Activated naive CD4-positive, alpha-beta T cell treated with Interleukin-2 at 50 U/mL for 16 hours (primary cell): Measurements from ENCODE around the gene PALMD.

Source experiments
- DNase-seq: peaks from one replicate; pipeline ENCODE4 v3.0.0-alpha.2; 2020

The PALMD gene

GRCh38 chr1:99635664-99636063 lies 10.2 kb upstream of the PALMD start:
- no peak for DNase-seq

GRCh38 chr1:99636647-99637175 lies 9.2 kb upstream of the PALMD start:
- no peak for DNase-seq

GRCh38 chr1:99638853-99639252 lies 7.1 kb upstream of the PALMD start:
- DNase-seq = no peak

- no peak for DNase-seq
Observed at GRCh38 chr1:99639408-99639807, 6.5 kb upstream of the PALMD start.

DNA sequence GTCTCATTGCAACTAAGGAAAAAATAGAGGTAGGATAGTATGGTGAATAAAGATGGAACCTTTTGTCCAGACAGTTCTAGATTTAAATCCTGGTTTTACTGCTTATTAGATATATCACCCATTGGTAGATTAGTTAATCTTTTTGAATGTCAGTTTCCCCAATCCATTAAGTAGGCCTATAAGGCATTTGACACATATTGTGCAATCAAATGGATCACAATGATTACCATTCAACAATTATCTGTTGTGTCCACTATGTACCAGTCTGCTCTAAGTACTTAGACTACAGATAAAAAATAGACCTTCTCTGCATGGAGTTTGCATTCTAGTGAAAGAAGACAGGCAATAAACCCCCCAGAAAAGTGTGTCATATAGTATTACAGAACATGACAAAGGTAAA lies 6.0 kb upstream of the PALMD start:
- no peak for DNase-seq

GRCh38 chr1:99640672-99641071 lies 5.2 kb upstream of the PALMD start:
- no peak for DNase-seq

DNA sequence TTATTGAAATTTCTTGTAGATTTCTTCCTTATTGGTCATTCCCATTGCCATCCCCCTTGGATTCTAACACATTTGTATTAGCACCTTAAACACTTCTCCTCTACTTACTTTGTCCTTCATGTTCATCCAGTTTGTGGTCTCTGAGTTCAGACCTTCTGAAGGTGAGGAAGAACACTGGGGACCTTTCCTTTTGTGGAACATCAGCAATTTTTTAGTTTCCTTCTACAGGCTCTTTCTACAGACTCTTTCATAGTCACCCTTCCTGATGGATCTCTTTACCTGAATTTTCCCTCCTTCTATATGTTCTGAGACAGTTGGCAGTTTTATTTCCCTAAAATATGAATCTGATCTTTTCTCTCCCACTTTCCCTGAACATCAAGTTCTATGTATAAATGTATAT lies 4.4 kb upstream of the PALMD start:
- DNase-seq = no peak

DNA sequence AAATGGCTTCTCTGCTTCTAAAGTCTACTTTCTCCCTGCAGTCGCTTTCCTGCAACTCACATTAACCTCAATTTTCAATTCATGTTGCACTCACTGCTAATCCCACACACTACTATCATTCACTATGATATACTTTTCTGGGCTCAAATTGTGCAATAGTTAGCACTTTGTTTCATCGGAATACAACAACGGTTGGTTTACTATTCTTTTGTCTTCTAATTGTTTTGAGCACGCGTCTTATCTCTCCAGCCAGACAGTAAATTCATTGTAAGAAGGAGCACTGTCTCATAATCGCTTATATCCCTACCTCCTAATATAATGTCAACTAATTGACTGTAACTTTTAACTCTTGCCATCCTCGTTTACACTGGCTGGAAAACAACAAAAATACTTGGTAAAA lies 3.9 kb upstream of the PALMD start:
- no peak for DNase-seq

DNA sequence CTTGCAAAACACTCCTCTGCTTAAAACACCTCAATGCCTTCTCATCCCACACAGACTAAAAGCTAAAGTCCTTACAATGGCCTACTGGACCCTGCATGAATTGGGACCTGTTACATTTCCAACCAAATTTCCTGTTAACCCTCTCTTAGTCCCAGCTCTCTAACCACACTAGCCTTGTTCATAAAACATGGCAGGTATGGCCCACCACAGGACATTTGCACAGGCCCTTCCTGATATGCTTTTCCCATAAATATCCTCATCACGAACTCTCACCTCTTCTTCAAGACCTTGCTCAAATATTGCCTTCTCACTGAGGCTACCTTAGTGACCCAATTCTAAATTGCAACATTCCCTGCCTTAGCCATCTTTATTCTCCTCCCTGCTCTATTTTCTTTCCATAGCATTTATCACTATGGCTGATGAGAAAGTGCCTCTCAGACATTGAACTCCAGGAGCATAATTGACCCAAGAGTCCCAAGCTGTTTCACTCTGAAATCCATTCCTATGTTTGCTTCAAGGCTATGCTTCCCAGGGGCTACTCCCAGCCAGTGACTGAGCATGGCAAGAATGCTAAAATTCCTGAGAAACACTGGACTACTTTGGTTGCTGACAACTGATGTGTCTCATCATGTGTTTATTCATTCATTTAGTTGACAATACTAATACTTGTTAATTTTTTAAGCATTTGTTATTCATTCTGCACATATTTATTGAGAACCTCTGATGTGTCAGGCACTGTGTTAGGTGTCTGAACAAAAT lies 2.7 kb upstream of the PALMD start:
- no peak for DNase-seq

- DNase-seq = no peak
Observed at GRCh38 chr1:99644279-99645004, 1.5 kb upstream of the PALMD start.

GRCh38 chr1:99645203-99645602 lies 710 bp upstream of the PALMD start:
- no peak for DNase-seq

- no peak for DNase-seq
Observed at GRCh38 chr1:99646868-99647267, 955 bp downstream of the PALMD start.

DNA sequence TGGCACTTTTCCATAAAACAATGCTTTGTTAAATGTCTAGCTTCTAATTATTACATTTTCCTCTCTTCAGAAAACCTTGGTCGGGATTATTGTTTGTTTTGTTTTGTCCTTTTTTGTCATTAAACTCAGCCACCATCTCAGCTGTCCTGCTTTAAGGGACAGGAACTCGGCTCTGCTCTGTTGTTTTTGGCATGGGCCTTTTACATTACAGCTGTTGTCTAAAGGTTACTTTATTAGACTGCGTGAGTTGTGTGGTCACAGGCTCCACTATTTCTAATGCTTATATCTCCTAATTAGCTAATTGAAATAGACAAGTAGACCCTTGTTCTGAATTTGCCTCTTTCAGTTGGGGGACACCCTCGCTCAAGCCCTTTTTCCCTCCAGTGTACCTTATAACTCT lies 1.6 kb downstream of the PALMD start:
- DNase-seq = no peak

DNA sequence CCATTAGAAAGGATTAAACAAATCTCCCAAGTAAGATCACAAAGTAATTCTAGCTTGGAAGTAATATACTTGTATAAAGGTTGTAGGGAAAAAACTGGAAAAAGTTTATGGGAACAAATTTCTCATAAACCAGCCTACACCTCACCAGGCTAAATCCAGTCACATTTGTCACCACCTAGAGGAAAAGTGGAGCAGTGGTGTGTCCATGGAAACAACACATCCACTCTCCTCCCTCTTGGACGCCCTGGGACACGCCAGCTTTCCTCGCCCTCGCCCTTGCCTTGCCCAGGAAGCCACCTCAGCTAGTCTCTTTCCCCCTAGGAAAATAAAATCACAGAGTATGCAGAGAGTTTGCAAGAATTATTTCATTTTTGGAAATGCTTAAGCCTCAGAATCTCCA lies 2.2 kb downstream of the PALMD start:
- DNase-seq = no peak

GRCh38 chr1:99650030-99650429 lies 4.1 kb downstream of the PALMD start:
- no peak for DNase-seq

DNA sequence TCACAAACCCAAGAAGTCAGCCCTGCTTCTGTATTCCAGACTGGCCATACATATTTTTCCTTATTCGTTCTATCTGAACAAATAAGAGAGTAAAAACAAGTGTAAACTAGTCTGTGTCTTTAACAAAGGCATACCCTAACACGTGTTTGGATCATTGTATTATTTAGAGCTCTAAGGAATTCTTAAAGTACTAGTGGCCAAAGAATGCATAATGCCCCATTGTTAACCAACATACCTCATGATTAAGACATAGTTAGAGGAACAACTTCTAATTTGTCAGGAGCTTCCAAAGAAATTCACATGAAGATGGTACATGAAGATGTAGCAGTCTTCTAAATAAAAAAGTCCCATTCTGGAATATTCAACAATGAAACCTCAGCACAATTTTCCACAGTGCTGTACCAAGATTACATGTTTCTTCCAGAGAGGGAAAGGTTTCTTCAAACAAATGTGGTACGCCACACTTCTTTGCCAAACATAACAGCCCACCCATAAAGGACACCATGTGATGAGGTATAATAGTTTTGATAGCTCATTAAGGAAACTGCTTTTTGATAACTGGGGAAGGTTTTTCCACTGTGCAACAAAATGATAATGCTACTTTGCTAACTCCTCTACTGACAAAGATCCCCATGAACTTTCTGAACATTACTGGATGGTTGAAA lies 5.0 kb downstream of the PALMD start:
- DNase-seq = no peak

DNA sequence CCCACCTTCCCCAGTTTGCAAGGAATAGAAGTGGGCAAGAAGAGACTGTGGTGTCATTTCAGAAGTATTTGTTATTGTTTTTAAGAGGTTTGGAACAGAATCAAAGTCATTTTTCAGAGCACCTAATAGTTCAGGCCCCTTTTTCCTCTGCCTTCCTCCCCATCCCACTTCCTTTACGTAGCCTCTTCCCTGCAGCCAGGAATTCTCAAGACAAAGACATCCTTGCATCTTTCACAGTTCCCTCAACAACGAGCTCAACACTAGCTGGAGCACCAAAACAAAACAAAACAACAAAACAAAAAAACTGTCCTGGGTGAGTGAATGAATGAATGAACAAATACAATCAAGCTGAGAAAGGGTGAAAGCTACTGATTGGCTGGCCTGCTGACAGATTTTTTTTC lies 7.0 kb downstream of the PALMD start:
- DNase-seq = no peak

DNA sequence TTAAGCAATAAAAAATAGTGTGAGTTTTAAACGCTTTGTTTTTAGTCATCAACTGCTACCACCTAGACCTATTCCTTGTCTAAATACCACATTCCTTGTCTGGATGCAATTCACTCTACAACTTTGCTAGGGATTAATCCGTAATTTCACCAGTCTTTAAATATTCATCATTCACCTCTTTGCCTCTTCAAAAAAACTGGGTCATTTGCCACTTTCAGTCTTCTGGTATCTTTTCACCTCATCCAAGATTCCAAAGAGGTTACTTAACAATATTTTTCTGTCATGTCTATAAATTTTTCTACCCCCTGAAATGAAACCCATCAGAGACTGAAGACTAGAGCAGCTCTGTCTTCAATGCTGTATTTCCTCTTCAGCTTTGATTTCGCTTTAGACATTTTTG lies 9.5 kb downstream of the PALMD start:
- DNase-seq = no peak

GRCh38 chr1:99656701-99657100 lies 10.8 kb downstream of the PALMD start:
- DNase-seq = no peak

DNA sequence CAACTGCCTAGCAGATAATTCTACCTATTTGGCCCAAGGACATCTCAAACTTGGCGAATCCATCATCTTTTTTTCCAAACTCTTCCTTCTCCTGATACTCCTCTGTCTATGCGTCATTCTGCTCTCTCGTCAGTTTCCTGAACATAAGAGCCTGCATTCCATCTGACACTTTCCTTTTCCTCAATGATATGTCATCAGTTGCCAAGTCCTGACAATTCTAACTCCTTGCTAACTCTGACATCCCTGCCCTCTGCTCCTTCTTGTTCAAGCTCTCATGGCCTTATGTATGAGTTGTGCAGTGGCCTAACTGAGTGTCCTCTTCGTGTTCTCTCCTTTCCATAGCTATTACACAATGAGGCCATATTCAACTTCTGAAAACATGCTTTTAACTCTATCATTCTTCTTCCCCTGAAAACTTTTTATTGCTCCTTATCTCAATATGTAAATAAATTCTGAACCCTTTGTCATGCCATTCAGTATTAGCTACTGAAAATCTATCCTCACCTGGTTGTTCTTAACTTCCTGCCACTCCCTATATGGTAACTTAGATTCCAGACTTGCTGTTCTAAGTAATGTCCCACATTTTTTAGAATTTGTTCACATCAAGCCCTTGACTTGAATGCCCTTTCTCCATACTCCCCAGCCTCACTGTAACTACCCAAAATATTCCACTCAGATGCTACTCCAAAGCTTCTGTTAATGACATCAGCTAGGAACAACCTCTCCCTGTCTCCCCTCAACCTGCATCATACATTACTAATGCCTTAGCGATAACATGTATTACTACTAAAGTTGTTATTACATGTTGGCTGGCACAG lies 11.5 kb downstream of the PALMD start:
- DNase-seq = no peak

DNA sequence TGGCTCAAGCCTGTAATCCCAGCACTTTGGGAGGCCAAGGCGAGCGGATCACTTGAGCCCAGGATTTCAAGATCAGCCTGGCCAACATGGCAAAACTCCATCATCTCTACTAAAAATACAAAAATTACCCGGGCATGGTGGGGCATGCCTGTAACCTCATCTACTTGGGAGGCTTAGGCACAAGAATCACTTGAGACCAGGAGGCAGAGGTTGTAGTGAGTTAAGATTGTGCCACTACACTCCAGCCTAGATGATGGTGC lies 12.0 kb downstream of the PALMD start:
- no peak for DNase-seq

- DNase-seq = no peak
Observed at GRCh38 chr1:99659755-99660210, 13.9 kb downstream of the PALMD start.

GRCh38 chr1:99660496-99660895 lies 14.6 kb downstream of the PALMD start:
- no peak for DNase-seq
